Epithelial cell of proximal tubule (primary cell): ENCODE data around the gene CHIC2. TPM values are rescaled to one million over a fixed set of nuclear protein-coding genes. Genes with fewer than 3 reads are reported as not detected.
A peak's percentile ranks its signal among the peaks of the same experiment; 100 is the strongest.

Source experiments
- DNase-seq: peaks from one replicate; pipeline ENCODE4 v3.0.0-alpha.2; 2011; ENCODE audit warnings: low read depth
- H3K4me3 ChIP-seq: 2 replicates; pipeline ENCODE4 v1.5.1; 2011; ENCODE audit warnings: low read depth, mild to moderate bottlenecking, low read length
- total RNA-seq: library from RNA; depleted of rRNA; stranded (reverse); fragments of >200 nt; gene quantifications from 2 replicates; pipeline ENCODE4 v1.2.3, GENCODE V29; 2015
- TF ChIP-seq, protein P1 (sequence below): conservative IDR thresholded peaks from 2 replicates; pipeline ENCODE4 v1.5.1; 2012; ENCODE audit warnings: low read depth, mild to moderate bottlenecking, low read length

Gene CHIC2
- total RNA-seq, 1 donor from 2014 or later: 23.5 TPM

DNA sequence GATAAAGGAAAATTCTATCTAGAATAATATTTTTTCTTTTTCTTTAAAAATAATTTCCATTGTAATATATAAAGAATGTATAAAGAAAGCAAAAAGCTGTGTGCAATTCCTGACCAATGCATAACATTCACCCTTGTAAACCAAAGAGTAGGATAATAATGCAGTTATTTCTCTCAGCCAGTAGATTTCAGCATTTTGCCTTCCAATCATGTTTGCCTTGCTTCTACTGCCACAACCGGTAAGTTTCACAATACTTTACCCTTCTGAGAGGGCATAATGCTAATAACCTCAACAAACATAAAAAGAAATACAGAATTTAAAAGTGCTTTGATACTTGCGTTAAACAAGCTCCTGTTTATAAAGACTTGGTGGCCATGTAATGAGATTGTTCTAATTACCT, 59.9 kb downstream of the CHIC2 start:
- TF ChIP-seq, protein P1, sequence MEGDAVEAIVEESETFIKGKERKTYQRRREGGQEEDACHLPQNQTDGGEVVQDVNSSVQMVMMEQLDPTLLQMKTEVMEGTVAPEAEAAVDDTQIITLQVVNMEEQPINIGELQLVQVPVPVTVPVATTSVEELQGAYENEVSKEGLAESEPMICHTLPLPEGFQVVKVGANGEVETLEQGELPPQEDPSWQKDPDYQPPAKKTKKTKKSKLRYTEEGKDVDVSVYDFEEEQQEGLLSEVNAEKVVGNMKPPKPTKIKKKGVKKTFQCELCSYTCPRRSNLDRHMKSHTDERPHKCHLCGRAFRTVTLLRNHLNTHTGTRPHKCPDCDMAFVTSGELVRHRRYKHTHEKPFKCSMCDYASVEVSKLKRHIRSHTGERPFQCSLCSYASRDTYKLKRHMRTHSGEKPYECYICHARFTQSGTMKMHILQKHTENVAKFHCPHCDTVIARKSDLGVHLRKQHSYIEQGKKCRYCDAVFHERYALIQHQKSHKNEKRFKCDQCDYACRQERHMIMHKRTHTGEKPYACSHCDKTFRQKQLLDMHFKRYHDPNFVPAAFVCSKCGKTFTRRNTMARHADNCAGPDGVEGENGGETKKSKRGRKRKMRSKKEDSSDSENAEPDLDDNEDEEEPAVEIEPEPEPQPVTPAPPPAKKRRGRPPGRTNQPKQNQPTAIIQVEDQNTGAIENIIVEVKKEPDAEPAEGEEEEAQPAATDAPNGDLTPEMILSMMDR: no peak
- DNase-seq: no peak
- no peak overlapping the region for H3K4me3 ChIP-seq

DNA sequence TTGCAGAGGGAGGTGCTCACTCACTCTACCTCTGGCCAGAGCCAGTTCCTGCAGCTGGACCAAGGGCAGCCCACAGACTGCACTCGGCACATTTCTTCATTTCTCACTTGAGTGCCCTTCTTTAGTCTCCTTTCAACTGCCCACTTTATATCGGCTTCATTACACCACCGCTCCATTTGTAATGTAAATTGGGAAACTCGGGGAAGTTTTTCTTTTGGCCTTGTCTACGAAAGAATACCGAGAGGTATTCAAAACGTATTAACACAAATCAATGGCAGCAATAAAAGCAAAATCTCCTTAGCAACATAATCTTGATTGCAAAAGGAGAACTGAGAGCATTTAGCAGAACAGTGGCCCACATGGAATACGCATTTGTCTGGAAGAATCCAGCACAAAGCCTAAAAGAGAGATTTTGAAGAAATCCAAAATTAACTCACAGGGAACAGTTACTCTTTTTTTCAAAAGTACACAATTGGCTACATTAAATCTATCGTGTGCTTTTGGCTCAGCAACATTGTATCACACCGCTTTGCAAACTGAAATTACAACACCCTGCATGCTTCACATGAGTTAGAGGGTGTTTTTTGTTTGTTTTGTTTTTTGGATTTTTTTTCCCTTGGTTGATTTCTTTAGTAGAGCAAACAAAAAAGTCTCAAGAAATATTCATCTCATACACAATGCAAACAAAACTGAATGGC, 62.6 kb downstream of the CHIC2 start:
- TF ChIP-seq, protein P1: no peak
- H3K4me3 ChIP-seq: no peak overlapping the region
- no peak for DNase-seq

DNA sequence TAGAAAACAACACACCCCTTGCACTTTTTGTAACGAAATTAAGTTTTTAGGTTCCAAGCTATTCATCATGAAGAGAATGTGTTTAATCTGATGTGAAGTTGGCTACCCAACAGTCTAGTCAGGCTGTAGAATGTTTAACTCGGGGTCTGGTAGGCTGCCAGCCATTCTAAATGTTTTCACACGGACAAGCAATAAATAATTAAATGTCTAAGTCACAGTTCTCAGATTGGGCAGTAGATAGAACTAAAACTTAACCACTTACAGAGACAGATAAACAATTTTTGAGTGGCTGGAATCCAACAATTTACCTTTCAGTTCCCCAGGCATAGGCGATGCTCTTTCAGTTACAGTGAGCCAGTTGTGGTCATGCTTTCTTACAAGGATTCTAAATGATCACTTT, 66.5 kb downstream of the CHIC2 start:
- peak; percentile 51 for DNase-seq
- H3K4me3 ChIP-seq: no peak overlapping the region
- TF ChIP-seq, protein P1: no peak

DNA sequence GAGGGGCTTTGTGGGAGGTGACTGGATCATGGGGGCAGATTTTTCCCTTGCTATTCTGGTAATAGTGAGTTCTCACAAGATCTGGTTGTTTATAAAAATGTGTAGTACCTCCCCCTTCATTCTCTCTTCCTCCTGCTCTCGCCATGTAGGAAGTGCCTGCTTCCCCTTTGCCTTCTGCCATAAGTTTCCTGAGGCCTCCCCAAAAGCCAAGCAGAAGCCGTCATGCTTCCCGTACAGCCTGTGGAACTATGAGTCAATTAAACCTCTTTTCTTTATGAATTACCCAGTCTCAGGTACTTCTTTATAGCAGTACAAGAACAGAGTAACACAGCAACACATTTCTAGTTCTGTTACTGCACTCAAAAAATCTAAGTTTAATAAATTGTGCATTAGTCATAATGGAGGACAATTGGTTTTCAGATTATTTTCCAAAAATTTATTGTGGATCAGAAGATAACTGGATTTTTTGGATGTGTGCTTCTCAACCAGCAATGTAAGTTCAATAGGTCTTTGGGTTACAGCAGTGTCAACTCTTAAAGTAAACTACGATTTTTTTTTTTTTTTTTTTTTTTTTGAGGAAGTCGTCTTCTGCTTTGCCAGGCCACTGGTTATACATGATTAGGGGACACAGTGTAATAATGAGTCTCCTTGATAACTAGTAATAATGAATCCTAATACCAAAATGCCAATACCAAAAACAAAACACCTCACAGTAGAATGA, 69.9 kb downstream of the CHIC2 start:
- TF ChIP-seq, protein P1: no peak
- DNase-seq: no peak
- H3K4me3 ChIP-seq: no peak overlapping the region

DNA sequence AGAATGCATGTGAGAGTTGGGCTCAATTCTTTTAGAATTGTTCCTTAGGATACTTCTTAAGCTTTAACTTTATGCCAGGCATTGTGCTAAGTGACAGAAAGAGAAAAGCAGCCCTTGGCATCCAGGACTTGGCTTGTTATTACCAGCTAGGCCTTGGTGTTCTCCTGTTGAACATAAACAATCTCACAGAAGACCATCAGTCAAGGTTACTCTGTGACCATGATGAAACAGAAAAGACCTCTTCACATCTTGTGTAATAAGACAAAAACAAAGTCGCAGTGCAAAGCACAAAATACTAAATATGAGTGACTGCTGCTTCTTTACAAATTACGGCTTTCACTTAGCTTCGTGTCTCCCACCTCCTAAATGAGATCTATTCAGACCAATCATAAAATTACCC, 71.6 kb downstream of the CHIC2 start:
- no peak for DNase-seq
- no peak overlapping the region for H3K4me3 ChIP-seq
- TF ChIP-seq, protein P1: no peak

DNA sequence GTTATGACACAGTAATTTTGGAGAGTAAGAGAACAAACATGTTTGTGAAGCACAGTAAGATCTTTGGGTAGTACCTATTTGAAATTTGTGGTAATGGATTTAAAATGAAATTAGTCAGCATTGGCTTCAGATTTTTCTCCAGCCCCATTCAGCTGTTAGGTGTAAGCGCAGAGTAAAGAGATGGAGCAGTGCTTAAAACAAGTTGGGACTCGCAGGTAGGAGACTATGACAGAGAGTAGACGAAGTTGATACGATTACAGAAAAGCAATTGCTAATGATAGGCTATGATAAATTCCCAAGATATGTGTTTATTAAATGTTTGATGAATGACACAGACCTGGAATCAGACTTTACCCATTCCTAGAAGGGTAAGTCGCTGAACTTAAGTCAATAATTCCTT, 72.6 kb downstream of the CHIC2 start:
- TF ChIP-seq, protein P1: no peak
- DNase-seq: no peak
- no peak overlapping the region for H3K4me3 ChIP-seq
